Measurements from ENCODE around the gene SERGEF.

Gene SERGEF

DNA sequence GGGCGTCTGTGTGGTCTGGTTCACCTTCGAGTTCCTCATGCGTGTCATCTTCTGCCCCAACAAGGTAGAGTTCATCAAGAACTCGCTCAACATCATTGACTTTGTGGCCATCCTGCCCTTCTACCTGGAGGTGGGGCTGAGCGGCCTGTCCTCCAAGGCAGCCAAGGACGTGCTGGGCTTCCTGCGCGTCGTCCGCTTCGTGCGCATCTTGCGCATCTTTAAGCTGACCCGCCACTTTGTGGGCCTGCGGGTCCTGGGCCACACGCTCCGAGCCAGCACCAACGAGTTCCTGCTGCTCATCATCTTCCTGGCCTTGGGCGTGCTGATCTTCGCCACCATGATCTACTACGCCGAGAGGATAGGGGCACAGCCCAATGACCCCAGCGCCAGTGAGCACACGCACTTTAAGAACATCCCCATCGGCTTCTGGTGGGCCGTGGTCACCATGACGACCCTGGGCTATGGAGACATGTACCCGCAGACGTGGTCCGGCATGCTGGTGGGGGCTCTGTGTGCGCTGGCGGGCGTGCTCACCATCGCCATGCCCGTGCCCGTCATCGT, 240.9 kb downstream of the SERGEF start:
- Histone ChIP-seq H3K9me3 (no peaks in the 10 kb centered on the region), H3K36me3 (no peaks in the 10 kb centered on the region), H3K27me3 (no peaks in the 10 kb centered on the region), H3K4me1 (peaks cover 48% of the 10 kb centered on the region), H3K9ac (no peak overlapping the region), H4K20me1 (no peaks in the 10 kb centered on the region), H3K4me2 (no peak overlapping the region), H3K27ac (no peak overlapping the region), H3K4me3 (no peak overlapping the region)
- TF ChIP-seq Cebpa-rat (IDR thresholded peaks at IDR 0.05), result no peak

DNA sequence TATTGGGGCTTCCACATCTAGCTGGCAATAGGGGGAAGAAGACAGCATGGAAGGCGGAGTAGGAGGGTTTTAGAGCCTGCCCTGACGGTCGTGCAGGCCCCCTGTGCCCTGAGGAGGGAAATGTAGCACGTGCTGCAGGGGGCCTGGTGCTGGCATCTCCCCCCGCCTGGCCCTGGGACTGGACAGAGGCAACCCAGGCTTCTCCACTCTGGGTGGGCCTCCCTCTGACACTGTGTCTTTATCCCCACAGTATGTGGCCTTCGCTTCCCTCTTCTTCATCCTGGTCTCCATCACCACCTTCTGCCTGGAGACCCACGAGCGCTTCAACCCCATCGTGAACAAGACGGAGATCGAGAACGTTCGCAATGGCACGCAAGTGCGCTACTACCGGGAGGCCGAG, 241.4 kb downstream of the SERGEF start:
- no peaks in the 10 kb centered on the region for H3K36me3 ChIP-seq
- peaks cover 48% of the 10 kb centered on the region for H3K4me1 ChIP-seq
- no peak overlapping the region for H3K4me2 ChIP-seq
- no peaks in the 10 kb centered on the region for H3K9me3 ChIP-seq
- no peak for TF ChIP-seq Cebpa-rat (IDR thresholded peaks at IDR 0.05)
- H3K27me3 ChIP-seq, result no peaks in the 10 kb centered on the region
- H4K20me1 ChIP-seq, result no peaks in the 10 kb centered on the region
- no peak overlapping the region for H3K4me3 ChIP-seq
- H3K27ac ChIP-seq, result no peak overlapping the region
- H3K9ac ChIP-seq, result no peak overlapping the region

DNA sequence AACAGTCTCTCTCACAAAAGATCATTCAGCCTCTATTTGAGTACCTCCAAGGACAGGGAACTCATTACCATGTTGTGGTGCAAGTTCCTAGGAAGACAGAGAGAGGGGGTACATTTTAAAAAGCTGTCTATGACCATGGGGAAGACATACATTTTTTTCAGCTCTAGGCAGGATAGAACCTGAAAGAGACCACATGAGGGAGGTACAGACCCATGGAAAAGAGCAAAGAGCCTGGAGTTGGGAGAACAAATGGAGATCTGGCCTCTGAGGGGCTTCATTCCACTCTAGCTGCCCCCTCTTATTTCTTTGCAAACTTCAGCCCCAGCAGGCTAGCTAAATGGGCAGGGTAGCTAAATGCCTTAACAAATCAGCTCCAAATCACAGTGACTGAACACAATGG, 241.9 kb downstream of the SERGEF start:
- Histone ChIP-seq H3K9ac (no peak overlapping the region), H3K4me1 (peaks cover 48% of the 10 kb centered on the region), H3K9me3 (no peaks in the 10 kb centered on the region), H4K20me1 (no peaks in the 10 kb centered on the region), H3K27ac (no peak overlapping the region), H3K4me3 (no peak overlapping the region), H3K4me2 (no peak overlapping the region), H3K27me3 (no peaks in the 10 kb centered on the region), H3K36me3 (no peaks in the 10 kb centered on the region)
- no peak for TF ChIP-seq Cebpa-rat (IDR thresholded peaks at IDR 0.05)

DNA sequence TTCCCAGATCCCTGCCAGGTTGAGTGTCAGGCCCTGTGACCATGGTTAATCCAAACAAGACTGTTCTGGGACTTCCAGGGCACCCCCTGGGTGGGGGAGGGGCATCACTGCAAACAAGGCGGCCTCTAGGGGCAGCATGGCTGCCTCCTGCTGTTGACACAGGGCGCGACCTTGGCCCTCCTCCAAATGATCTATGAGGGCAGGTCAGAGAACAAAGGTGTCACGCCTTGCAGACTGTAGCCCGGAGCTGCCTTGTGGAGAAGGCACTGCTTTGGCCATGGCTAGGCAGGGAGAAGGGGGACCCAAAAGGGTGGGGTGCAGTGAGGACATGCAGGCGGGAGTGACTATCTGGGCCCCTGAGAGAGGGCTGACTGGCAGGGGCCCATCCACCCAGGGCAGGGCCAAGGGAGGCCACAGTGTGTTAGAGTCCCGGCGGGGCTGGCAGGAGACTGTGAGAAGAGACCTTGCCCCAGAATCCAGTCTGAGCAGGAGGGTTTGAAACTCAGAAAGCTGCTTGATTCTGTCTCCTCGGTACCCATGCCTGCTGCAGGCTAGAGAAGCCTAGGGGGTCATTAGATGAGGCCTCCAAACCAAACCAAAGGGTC, 242.7 kb downstream of the SERGEF start:
- H3K4me2 ChIP-seq, result peak overlapping the region; percentile 20
- peaks cover 46% of the 10 kb centered on the region for H3K4me1 ChIP-seq
- no peak for TF ChIP-seq Cebpa-rat (IDR thresholded peaks at IDR 0.05)

DNA sequence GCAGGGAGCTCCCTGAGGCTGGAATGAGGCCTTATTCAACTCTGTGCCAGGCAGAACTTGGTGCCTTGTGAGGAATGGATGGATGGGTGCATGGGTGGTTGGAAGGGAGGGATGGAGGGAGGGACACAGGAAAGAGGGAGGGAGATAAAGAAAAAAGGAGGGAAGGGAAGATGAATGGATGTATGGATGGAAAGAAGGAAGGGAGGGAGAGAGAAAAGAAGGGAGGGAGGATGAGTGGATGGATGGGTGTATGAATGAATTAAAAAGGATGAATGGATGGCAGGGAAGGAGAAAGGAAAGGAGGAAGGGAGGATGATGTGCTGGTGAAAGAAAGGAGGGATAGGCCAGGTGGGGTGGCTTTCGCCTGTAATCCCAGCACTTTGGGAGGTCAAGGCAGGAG, 243.6 kb downstream of the SERGEF start:
- Histone ChIP-seq H3K9me3 (no peaks in the 10 kb centered on the region), H3K9ac (no peak overlapping the region), H3K4me1 (peaks cover 51% of the 10 kb centered on the region), H3K4me2 (peak overlapping the region; percentile 83; the same call in 1 of the 2 replicates), H4K20me1 (no peaks in the 10 kb centered on the region), H3K36me3 (no peaks in the 10 kb centered on the region), H3K4me3 (no peak overlapping the region), H3K27ac (no peak overlapping the region; the same call in 1 of the 2 replicates), H3K27me3 (no peaks in the 10 kb centered on the region)
- no peak for TF ChIP-seq Cebpa-rat (IDR thresholded peaks at IDR 0.05)

More for the DNA sequence above, 242.7 kb downstream of the SERGEF start:
- H3K27ac ChIP-seq, result peak overlapping the region; percentile 24; the same call in 1 of the 2 replicates
- H4K20me1 ChIP-seq, result no peaks in the 10 kb centered on the region
- H3K9me3 ChIP-seq, result no peaks in the 10 kb centered on the region
- H3K4me3 ChIP-seq, result no peak overlapping the region
- H3K27me3 ChIP-seq, result no peaks in the 10 kb centered on the region
- no peak overlapping the region for H3K9ac ChIP-seq
- H3K36me3 ChIP-seq, result no peaks in the 10 kb centered on the region

DNA sequence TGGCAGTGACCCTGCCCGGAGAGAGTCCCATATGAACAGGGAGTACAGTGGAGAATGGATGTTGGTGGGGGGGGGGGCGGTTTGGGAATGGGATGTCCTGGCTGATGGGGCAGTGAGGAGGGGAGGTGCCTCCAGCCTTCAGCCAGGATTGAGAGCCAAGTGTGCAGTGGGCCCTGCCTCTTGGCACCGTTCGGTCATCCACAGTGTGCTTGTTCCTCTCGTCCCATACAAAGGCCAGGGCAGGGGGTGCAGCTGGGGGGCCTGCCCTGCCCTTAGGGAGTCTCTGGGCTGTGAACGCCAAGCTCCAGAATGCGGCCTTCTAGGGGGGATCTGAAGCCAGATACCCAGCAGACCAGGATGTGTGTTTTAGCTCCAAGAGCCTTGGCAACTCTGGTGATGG, 244.3 kb downstream of the SERGEF start:
- H3K9ac ChIP-seq, result no peak overlapping the region
- no peak overlapping the region for H3K4me3 ChIP-seq
- peak overlapping the region; percentile 83 for H3K4me2 ChIP-seq
- H4K20me1 ChIP-seq, result no peaks in the 10 kb centered on the region
- TF ChIP-seq Cebpa-rat (IDR thresholded peaks at IDR 0.05), result no peak
- H3K4me1 ChIP-seq, result peaks cover 51% of the 10 kb centered on the region
- H3K9me3 ChIP-seq, result no peaks in the 10 kb centered on the region
- no peaks in the 10 kb centered on the region for H3K27me3 ChIP-seq
- H3K27ac ChIP-seq, result peak overlapping the region; percentile 74; the same call in 1 of the 2 replicates
- no peaks in the 10 kb centered on the region for H3K36me3 ChIP-seq

DNA sequence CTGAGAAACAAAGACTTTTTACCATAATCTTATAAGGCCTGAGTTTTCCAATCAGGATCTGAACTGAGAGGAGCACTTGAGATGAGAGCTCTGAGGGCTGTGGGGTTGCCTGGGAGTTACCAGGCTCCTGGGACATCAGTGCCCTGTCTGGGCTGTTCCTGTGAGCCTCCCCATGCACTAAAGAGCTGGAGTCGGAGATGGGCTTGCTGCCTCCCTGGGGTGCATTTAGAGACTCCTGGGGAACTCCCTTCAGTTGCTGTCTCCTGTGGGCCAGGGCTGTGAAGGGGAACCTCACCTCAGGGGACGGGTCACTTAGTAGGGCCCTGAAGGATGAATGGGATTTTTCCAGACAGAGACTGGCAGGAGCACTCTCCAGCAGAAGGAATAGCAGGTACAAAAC, 244.9 kb downstream of the SERGEF start:
- Histone ChIP-seq H3K4me3 (no peak overlapping the region), H3K27ac (peak overlapping the region; percentile 74), H3K27me3 (no peaks in the 10 kb centered on the region), H4K20me1 (no peaks in the 10 kb centered on the region), H3K36me3 (no peaks in the 10 kb centered on the region), H3K9me3 (no peaks in the 10 kb centered on the region), H3K9ac (peak overlapping the region; percentile 53; the same call in 1 of the 2 replicates), H3K4me1 (peaks cover 51% of the 10 kb centered on the region), H3K4me2 (peak overlapping the region; percentile 83)
- no peak for TF ChIP-seq Cebpa-rat (IDR thresholded peaks at IDR 0.05)

DNA sequence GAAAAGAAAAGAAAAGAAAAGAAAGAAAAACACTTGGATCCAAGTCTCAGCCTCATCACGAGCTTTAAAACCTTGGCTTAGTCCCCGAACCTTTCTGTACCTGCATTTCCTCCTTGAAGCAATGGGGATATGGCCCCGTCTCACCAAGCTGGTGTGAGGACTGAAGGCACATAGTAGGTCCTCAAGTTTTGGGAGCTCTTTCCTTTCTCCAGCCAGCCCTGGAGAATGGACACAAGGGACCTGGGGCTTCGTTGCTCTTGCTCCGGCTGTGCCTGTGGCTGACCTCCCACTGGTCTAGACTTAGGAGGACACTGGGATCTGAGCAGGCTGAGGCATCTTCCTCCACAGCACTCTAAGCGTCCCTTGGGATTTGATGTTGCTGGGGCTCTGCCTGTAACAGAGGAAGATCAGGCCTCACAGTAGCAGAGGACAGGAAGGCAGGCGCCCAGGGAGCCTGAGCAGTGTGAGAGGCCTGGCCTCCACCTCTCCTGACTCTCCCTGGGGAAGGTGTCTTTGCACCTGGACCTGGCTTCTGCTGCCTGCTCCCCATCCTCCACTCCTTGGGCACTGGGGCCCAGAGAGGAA, 245.5 kb downstream of the SERGEF start:
- Histone ChIP-seq H3K9me3 (no peaks in the 10 kb centered on the region), H4K20me1 (no peaks in the 10 kb centered on the region), H3K9ac (peak overlapping the region; percentile 53; the same call in 1 of the 2 replicates), H3K4me1 (peaks cover 51% of the 10 kb centered on the region), H3K27ac (peak overlapping the region; percentile 74), H3K36me3 (no peaks in the 10 kb centered on the region), H3K27me3 (no peaks in the 10 kb centered on the region), H3K4me2 (peak overlapping the region; percentile 83), H3K4me3 (no peak overlapping the region)
- TF ChIP-seq Cebpa-rat (IDR thresholded peaks at IDR 0.05), result no peak

DNA sequence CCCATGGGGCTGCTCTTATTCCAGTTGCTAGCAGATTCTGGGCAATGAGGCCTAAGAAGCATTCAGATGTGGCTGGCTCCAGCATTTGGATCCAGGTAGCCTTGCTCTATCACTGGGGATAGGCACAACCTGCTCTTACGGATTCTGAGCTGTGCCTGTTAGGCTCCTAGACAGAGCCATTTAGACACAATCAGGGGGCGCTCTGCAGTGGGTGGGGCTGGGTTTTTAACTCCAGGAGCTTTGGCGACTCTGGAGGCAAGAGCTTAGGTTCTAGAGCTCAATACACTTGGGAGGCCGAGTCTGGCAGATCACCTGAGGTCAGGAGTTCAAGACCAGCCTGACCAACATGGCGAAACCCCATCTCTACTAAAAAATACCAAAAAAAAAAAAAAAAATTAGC, 246.3 kb downstream of the SERGEF start:
- Histone ChIP-seq H3K9me3 (no peaks in the 10 kb centered on the region), H3K4me2 (peak overlapping the region; percentile 13; the same call in 1 of the 2 replicates), H4K20me1 (no peaks in the 10 kb centered on the region), H3K9ac (no peak overlapping the region), H3K36me3 (no peaks in the 10 kb centered on the region), H3K4me1 (peaks cover 57% of the 10 kb centered on the region), H3K27ac (peak overlapping the region; percentile 30; the same call in 1 of the 2 replicates), H3K4me3 (no peak overlapping the region), H3K27me3 (no peaks in the 10 kb centered on the region)
- TF ChIP-seq Cebpa-rat (IDR thresholded peaks at IDR 0.05), result no peak

DNA sequence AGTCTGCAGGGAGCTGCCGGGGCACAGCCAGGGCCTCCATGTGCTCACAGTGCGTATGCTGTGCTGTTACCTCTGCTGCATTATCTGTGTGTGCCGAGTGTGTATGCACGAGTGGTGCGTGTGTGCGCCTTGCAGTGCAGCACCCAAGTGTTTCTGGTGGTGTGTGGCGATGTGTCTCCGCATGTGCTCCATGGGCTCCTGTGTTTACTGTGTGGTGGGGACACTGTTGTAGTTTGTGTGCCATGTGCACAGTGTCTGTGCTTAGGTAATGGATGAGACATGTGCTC, 246.8 kb downstream of the SERGEF start:
- no peaks in the 10 kb centered on the region for H3K36me3 ChIP-seq
- no peak for TF ChIP-seq Cebpa-rat (IDR thresholded peaks at IDR 0.05)
- H3K4me3 ChIP-seq, result no peak overlapping the region
- H3K4me1 ChIP-seq, result peaks cover 62% of the 10 kb centered on the region
- no peaks in the 10 kb centered on the region for H4K20me1 ChIP-seq
- H3K9me3 ChIP-seq, result no peaks in the 10 kb centered on the region
- H3K9ac ChIP-seq, result no peak overlapping the region
- H3K27me3 ChIP-seq, result no peaks in the 10 kb centered on the region
- H3K27ac ChIP-seq, result peak overlapping the region; percentile 30; the same call in 1 of the 2 replicates
- peak overlapping the region; percentile 13; the same call in 1 of the 2 replicates for H3K4me2 ChIP-seq

Measured in BLaER1 (cell line).